NCI-H128 (cell line): ENCODE measurements around the gene ZBTB25.
"Not testable (repeated sequence)": the region's sequence is repeated elsewhere in the genome, so short reads cannot be mapped to it uniquely, and the experiment has no call there.

ENCODE experiments used
- DNase-seq: peaks from one replicate; lab custom pipeline; 2025; ENCODE audit not compliant: unreplicated experiment; lab: John Stamatoyannopoulos, UW

ZBTB25 gene

DNA sequence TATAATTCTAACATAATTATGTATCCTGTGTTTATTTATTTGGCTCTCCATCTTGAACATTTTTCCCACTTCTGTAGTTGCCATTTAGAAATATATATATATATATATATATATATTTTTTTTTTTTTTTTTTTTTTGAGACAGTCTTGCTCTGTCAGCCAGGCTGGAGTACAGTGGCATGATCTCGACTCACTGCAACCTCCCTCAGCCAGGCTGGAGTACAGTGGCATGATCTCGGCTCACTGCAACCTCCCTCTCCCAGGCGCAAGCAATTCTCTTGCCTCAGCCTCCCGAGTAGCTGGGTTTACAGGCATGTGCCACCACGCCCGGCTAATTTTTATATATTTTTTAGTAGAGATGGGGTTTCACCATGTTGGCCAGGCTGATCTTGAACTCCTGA, 14.0 kb upstream of the ZBTB25 start:
- not testable (repeated sequence) for DNase-seq

- no peak for DNase-seq
Measured at GRCh38 chr14:64516969-64517368, 13.3 kb upstream of the ZBTB25 start.

DNA sequence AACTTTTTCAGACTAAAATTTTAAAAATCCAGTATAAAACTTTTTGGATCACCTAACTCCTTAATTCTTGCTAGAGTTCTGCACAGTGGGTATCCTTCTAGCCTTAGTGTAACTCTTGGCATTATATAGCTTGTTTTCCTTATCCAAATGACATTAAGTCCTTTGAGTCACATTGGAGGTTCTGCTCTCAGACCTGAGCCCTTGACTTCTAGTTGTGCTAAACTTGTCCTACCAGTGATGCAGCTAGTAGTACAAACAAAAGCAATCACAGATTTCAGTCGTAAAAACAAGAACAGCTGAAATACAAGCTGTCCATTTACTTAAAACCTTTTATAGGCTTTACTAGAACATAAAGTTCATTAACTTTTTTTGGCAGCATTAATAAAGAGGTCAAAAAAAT, 11.4 kb upstream of the ZBTB25 start:
- DNase-seq: no peak

- no peak for DNase-seq
Measured at GRCh38 chr14:64513271-64513670, 9.6 kb upstream of the ZBTB25 start.

GRCh38 chr14:64510825-64511671, 7.4 kb upstream of the ZBTB25 start:
- peak; percentile 48 for DNase-seq

DNA sequence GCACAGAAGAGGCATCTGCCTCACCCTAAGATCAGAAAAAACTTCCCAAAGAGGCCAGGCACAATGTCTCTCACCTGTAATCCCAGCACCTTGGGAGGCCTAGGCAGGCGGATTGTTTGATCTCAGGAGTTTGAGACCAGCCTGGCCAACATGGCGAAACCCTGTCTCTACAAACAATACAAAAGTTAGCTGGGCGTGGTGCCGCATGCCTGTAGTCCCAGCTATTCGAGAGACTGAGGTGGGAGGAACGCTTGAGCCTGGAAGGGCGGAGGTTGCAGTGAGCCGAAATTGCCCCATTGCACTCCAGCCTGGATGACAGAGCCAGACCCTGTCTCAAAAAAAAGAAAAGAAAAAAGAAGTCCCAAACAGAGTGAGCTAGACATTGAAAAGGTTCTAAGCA, 5.4 kb upstream of the ZBTB25 start:
- DNase-seq: no peak

DNA sequence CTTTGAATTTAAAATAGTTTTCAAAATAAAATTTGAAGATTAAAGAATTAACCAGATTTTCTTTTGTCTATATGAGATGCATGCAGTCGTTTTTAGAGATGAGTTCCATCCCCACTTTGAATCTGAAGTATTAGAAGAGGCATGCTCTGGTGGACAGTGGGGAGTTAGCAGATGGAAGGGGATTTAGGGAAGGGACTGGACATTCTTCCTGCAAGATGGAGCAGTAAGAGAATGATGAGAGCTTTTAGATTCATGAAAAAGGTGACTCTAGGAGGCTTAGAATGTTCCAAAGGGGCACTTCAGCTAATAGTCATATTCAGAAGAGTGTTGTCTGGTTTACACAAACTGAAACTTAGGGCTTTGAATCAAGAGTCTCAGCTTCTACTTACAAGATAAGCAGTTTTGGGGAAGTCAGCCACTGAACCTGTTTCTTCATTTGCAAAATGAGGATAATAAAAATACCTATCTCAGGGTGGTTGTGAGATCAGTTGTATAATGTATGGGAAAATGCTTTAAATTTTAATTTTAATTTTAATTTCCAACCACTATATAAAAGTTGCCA, 4.7 kb upstream of the ZBTB25 start:
- no peak for DNase-seq

- DNase-seq: no peak
Measured at GRCh38 chr14:64507376-64508156, 3.9 kb upstream of the ZBTB25 start.

DNA sequence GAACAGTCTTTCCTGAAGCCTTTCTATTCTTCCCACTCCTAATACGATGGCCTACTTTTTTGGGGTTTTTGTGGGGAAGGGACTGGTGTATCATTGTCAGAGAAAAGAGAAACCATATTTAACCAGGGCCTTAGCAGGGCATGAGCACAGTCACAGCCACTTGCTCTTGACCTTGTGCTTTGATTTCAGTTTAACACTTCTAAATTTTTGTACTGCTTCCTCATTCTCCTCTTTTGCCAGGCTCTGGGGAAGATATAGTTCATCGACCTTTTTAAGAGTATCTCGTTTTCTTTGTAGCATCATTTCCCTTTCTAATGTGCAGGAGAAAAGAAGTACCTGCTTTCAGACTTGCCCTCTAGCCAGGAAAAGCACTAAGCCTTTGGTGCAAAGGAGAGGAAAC, 3.1 kb upstream of the ZBTB25 start:
- DNase-seq: no peak

DNA sequence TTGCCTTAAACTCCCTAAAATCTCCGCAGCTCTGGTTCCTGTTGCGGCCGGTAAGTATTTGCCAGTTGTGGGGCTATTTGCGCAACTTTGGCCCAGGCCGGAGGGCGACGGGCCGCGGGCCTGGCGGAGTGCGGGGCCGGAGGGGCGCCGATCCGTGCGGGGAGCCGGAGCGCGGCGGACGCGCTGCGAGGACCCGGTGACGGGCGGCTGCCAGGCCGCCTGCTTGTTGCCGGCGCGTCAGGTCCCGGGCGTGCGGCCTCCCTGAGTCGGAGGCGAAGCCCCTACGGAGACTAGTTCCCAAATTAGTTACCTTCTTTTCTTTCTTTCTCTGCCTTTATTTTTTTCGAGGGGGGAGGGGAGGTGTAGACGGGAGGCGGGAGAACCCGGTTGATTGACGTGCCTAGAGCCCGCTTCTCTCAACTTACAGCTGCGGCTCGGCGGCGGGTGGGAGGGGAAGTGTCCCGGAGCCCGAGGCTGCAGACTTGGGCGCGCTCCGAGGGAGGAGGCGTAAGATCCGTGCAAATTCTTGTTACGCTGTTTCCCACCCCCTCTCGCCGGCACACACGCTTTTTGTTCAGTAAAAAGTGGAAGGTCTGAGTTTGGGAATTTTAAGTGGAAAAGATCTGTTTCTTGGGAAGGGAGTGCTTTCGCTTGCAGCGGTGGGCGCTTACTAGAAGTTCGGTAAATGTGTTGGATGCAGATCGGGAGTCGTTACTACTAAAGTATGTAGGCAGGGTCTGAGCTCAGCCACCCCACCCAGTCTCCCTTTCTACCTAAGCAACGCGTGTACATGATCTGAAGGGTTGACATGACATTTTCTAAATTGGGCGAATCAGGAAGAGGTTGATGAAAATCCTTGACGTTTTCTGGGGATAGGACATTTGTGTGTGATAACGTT, 1.5 kb upstream of the ZBTB25 start:
- peak; percentile 67 for DNase-seq

- DNase-seq: peak; percentile 65
Measured at GRCh38 chr14:64504310-64504896, 765 bp upstream of the ZBTB25 start, which contains the start of gene ZBTB1. Gene ZBTB1, plus strand, starts transcription at chr14:64504770. Its CDS starts 16,735 bp downstream, at chr14:64521505.

GRCh38 chr14:64502887-64503433, 678 bp downstream of the ZBTB25 start:
- DNase-seq: no peak

- DNase-seq: no peak
Measured at GRCh38 chr14:64502456-64502855, 1.2 kb downstream of the ZBTB25 start.

DNA sequence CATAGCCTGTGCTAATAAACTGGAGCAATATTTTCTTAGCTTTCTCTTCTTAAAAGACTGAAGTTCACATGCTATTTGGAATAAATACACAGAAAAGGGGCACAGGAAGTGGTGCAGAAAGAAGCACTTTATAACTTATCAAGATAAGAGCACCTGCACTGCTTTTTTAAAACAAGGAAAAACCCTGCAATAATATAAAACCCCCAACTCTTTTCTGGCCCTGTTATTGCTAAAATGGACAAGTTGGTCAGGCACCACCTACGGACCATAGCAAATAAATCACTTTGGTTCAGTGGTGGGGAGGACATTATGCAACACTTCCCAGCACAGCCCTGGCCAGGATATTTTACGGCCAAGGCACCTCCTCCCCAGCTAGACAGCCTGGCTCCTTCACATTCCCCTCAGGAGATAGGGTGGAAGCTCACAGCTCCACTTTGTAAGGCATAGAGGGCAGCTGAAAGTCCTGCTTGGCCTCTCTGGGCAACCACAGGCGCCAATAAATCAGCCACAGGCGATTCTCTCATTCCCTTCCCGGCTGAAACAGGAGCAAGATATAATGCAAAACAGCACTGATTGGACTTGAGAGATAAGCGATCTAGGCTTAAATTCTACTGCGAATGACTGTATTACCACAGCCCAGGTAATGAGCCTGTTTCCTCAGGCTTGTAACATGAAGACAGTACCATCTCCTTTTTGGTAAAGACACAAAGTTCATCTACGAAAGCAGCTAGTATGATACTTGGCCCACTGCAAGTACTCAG, 2.0 kb downstream of the ZBTB25 start:
- DNase-seq: no peak

GRCh38 chr14:64500088-64500487, 3.5 kb downstream of the ZBTB25 start:
- DNase-seq: no peak

DNA sequence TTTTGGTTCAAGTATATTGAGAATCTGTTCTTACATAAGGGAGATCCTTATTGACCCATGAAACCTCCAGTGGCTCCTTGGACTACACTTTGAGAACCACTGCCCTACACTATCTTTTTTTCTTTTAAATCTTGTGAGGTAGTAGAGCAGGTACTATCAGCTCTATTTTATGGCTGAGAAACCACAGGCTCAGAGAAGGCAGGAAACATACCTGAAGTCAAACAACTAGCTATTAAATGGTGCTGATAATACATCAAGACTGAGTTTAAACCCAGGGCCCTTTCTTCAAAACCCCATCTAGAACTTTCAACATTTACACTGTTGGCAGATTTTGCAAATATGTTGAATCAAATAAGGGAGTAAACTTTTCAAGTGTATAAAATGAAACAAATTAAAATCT, 6.9 kb downstream of the ZBTB25 start:
- no peak for DNase-seq

- DNase-seq: no peak
Measured at GRCh38 chr14:64495252-64495651, 8.4 kb downstream of the ZBTB25 start.

DNA sequence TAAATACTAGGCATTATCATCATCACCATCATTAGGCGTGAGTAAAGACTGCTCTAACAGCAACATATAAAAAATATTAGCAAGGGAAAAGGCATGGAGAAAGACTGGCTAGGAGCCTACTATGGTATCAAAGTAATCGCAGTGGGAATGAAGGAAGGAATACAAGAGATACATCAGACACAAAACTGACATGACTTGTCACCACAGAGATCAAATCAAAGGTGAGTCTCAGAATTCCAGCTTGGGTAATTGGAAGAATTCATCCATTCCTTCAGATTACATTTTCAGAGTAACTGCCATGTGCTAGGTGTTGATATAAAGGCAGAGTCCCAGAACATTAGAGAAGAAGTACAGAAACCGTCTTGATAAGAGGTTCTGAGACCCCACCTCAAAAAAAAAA, 10.2 kb downstream of the ZBTB25 start:
- DNase-seq: no peak

DNA sequence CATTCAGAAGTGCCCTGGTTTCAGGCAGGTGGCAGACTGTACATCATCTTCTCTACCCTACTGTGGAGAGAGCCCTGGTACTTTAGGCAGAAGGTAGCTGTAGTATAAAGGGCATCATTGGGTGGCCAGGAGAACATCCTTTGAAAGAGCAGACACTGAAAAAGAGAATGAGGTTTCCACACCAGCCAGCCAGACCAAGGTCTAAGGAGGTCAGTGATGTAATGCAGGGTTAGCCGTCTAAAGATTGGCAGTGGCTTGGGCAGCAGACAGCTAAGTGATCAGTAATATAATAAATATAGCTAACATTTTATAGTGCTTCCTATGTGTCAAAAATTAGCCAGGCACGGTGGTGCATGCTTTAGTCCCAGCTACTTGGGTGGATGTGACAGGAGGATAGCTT, 12.0 kb downstream of the ZBTB25 start:
- DNase-seq: no peak
